ENCODE data around the gene BCL2L15. TPM values are rescaled to one million over a fixed set of nuclear protein-coding genes. Genes with fewer than 3 reads are reported as not detected.

Gene BCL2L15
- total and polyA plus RNA-seq, 10 of the 15 experiments (the other 5 are each of a cell fraction or from before 2014, with no cell fraction given), result 0.42 to 1.2 (median 0.59) TPM

- TF ChIP-seq, protein P1, sequence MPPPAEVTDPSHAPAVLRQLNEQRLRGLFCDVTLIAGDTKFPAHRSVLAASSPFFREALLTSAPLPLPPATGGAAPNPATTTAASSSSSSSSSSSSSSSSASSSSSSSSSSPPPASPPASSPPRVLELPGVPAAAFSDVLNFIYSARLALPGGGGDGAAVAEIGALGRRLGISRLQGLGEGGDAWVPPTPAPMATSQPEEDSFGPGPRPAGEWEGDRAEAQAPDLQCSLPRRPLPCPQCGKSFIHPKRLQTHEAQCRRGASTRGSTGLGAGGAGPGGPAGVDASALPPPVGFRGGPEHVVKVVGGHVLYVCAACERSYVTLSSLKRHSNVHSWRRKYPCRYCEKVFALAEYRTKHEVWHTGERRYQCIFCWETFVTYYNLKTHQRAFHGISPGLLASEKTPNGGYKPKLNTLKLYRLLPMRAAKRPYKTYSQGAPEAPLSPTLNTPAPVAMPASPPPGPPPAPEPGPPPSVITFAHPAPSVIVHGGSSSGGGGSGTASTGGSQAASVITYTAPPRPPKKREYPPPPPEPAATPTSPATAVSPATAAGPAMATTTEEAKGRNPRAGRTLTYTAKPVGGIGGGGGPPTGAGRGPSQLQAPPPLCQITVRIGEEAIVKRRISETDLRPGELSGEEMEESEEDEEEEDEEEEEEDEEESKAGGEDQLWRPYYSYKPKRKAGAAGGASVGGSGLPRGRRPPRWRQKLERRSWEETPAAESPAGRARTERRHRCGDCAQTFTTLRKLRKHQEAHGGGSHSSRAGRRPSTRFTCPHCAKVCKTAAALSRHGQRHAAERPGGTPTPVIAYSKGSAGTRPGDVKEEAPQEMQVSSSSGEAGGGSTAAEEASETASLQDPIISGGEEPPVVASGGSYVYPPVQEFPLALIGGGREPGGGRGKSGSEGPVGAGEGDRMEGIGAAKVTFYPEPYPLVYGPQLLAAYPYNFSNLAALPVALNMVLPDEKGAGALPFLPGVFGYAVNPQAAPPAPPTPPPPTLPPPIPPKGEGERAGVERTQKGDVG (CRISPR knock-in tag; IDR thresholded peaks at IDR 0.05), result no peak
- peak; percentile 17 for TF ChIP-seq SMAD1 (IDR thresholded peaks at IDR 0.05; ENCODE audit: low read depth, partially characterized antibody)
- TF ChIP-seq MXI1 (IDR thresholded peaks at IDR 0.05; ENCODE audit: low read depth, low read length), result peak; percentile 82
- no peak for TF ChIP-seq NFYA (IDR thresholded peaks at IDR 0.05; ENCODE audit: borderline replicate concordance, low read depth, low read length)
- TF ChIP-seq EGR1 (IDR thresholded peaks at IDR 0.05; ENCODE audit: borderline replicate concordance in 1 of 2, low read depth in 2 of 2, low read length in 2 of 2), result peak in 1 of 2 experiments; percentile 63; a peak in 2 of 3 replicates
- TF ChIP-seq RUNX3 (IDR thresholded peaks at IDR 0.05; ENCODE audit: low read length), result peak; percentile 90
- peak; percentile 53 for TF ChIP-seq MYC (IDR thresholded peaks at IDR 0.05; ENCODE audit: insufficient read depth, insufficient read length, insufficient replicate concordance, low read length, severe bottlenecking)
- peak; percentile 86; the same call in 1 of the 2 replicates for TF ChIP-seq ZNF207 (IDR thresholded peaks at IDR 0.05; ENCODE audit: borderline replicate concordance)
- no peak for TF ChIP-seq USF2 (IDR thresholded peaks at IDR 0.05; ENCODE audit: borderline replicate concordance, low read depth, low read length)
- peak; percentile 84 for TF ChIP-seq TARDBP (IDR thresholded peaks at IDR 0.05; ENCODE audit: borderline replicate concordance)
- TF ChIP-seq SMAD5 (IDR thresholded peaks at IDR 0.05; ENCODE audit: low read depth), result peak; percentile 55; the same call in 1 of the 2 replicates
- TF ChIP-seq ZNF24 (IDR thresholded peaks at IDR 0.05), result peak; percentile 84
- no peak for TF ChIP-seq HDAC6 (IDR thresholded peaks at IDR 0.05; ENCODE audit: unreplicated experiment)
- peak; percentile 88 for TF ChIP-seq EED (IDR thresholded peaks at IDR 0.05; ENCODE audit: low read depth)
- TF ChIP-seq IRF3 (IDR thresholded peaks at IDR 0.05), result 0 out of 2 replicates have a peak, but pooled peaks have one; percentile 28
- no peak for TF ChIP-seq ZZZ3 (IDR thresholded peaks at IDR 0.05; ENCODE audit: control insufficient read depth, insufficient read length, low read depth)
- no peak for TF ChIP-seq HDAC2 (IDR thresholded peaks at IDR 0.05)
- no peak; the same call in none of the 2 replicates for TF ChIP-seq BRCA1 (IDR thresholded peaks at IDR 0.05; ENCODE audit: low read depth, low read length)
- TF ChIP-seq, protein P2, sequence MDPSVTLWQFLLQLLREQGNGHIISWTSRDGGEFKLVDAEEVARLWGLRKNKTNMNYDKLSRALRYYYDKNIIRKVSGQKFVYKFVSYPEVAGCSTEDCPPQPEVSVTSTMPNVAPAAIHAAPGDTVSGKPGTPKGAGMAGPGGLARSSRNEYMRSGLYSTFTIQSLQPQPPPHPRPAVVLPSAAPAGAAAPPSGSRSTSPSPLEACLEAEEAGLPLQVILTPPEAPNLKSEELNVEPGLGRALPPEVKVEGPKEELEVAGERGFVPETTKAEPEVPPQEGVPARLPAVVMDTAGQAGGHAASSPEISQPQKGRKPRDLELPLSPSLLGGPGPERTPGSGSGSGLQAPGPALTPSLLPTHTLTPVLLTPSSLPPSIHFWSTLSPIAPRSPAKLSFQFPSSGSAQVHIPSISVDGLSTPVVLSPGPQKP (IDR thresholded peaks at IDR 0.05; ENCODE audit: low read depth, low read length), result peak; percentile 56
- 0 out of 2 replicates have a peak, but pooled peaks have one; percentile 14 for TF ChIP-seq PAX5 (IDR thresholded peaks at IDR 0.05; ENCODE audit: borderline replicate concordance, low read depth, low read length)
- peak; percentile 94 for TF ChIP-seq PML (IDR thresholded peaks at IDR 0.05; ENCODE audit: low read length)
Observed at GRCh38 chr1:113904674-113905434, 17.5 kb upstream of the BCL2L15 start, which contains the start of the genes AP4B1 and DCLRE1B (continued).

All from GM12878 (cell line).